ENCODE results near the gene SKIL.
A peak's percentile ranks its signal among the peaks of the same experiment; 100 is the strongest.

Gene SKIL

GRCh38 chr3:170383567-170383966 lies 26.1 kb downstream of the SKIL start:
- no peak for TF ChIP-seq SPI1 (IDR thresholded peaks at IDR 0.05; ENCODE audit: borderline replicate concordance, low read depth)
- TF ChIP-seq, protein P1, sequence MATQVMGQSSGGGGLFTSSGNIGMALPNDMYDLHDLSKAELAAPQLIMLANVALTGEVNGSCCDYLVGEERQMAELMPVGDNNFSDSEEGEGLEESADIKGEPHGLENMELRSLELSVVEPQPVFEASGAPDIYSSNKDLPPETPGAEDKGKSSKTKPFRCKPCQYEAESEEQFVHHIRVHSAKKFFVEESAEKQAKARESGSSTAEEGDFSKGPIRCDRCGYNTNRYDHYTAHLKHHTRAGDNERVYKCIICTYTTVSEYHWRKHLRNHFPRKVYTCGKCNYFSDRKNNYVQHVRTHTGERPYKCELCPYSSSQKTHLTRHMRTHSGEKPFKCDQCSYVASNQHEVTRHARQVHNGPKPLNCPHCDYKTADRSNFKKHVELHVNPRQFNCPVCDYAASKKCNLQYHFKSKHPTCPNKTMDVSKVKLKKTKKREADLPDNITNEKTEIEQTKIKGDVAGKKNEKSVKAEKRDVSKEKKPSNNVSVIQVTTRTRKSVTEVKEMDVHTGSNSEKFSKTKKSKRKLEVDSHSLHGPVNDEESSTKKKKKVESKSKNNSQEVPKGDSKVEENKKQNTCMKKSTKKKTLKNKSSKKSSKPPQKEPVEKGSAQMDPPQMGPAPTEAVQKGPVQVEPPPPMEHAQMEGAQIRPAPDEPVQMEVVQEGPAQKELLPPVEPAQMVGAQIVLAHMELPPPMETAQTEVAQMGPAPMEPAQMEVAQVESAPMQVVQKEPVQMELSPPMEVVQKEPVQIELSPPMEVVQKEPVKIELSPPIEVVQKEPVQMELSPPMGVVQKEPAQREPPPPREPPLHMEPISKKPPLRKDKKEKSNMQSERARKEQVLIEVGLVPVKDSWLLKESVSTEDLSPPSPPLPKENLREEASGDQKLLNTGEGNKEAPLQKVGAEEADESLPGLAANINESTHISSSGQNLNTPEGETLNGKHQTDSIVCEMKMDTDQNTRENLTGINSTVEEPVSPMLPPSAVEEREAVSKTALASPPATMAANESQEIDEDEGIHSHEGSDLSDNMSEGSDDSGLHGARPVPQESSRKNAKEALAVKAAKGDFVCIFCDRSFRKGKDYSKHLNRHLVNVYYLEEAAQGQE (IDR thresholded peaks at IDR 0.05; ENCODE audit: insufficient replicate concordance, low read depth): no peak
- no peak for TF ChIP-seq POLR2AphosphoS5 (IDR thresholded peaks at IDR 0.05; ENCODE audit: low read depth)
- TF ChIP-seq, protein P2, sequence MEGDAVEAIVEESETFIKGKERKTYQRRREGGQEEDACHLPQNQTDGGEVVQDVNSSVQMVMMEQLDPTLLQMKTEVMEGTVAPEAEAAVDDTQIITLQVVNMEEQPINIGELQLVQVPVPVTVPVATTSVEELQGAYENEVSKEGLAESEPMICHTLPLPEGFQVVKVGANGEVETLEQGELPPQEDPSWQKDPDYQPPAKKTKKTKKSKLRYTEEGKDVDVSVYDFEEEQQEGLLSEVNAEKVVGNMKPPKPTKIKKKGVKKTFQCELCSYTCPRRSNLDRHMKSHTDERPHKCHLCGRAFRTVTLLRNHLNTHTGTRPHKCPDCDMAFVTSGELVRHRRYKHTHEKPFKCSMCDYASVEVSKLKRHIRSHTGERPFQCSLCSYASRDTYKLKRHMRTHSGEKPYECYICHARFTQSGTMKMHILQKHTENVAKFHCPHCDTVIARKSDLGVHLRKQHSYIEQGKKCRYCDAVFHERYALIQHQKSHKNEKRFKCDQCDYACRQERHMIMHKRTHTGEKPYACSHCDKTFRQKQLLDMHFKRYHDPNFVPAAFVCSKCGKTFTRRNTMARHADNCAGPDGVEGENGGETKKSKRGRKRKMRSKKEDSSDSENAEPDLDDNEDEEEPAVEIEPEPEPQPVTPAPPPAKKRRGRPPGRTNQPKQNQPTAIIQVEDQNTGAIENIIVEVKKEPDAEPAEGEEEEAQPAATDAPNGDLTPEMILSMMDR (IDR thresholded peaks at IDR 0.05; ENCODE audit: insufficient read depth, low read length): no peak
- TF ChIP-seq GABPA (IDR thresholded peaks at IDR 0.05; ENCODE audit: low read depth): no peak
- H3K27me3 ChIP-seq (ENCODE audit: insufficient read depth, poor library complexity, severe bottlenecking): no peaks in the 10 kb centered on the region
- H3K27ac ChIP-seq (replicated peaks): no peak overlapping the region
- no peak for DNase-seq (ENCODE audit: low read depth in 1 of 2, low spot score in 1 of 2)
- H3K4me3 ChIP-seq (replicated peaks; ENCODE audit: insufficient read depth, low read length): no peak overlapping the region

GRCh38 chr3:170386468-170386867 lies 29.0 kb downstream of the SKIL start:
- Histone ChIP-seq H3K27ac (replicated peaks) (no peak overlapping the region), H3K27me3 (ENCODE audit: insufficient read depth, poor library complexity, severe bottlenecking) (no peaks in the 10 kb centered on the region), H3K4me3 (replicated peaks; ENCODE audit: insufficient read depth, low read length) (no peak overlapping the region)
- no peak for DNase-seq (ENCODE audit: low read depth in 1 of 2, low spot score in 1 of 2)
- TF ChIP-seq SPI1 (IDR thresholded peaks at IDR 0.05; ENCODE audit: borderline replicate concordance, low read depth): no peak
- TF ChIP-seq, protein P1 (IDR thresholded peaks at IDR 0.05; ENCODE audit: insufficient replicate concordance, low read depth): no peak
- TF ChIP-seq POLR2AphosphoS5 (IDR thresholded peaks at IDR 0.05; ENCODE audit: low read depth): no peak
- TF ChIP-seq, protein P2 (IDR thresholded peaks at IDR 0.05; ENCODE audit: insufficient read depth, low read length): no peak
- no peak for TF ChIP-seq GABPA (IDR thresholded peaks at IDR 0.05; ENCODE audit: low read depth)

DNA sequence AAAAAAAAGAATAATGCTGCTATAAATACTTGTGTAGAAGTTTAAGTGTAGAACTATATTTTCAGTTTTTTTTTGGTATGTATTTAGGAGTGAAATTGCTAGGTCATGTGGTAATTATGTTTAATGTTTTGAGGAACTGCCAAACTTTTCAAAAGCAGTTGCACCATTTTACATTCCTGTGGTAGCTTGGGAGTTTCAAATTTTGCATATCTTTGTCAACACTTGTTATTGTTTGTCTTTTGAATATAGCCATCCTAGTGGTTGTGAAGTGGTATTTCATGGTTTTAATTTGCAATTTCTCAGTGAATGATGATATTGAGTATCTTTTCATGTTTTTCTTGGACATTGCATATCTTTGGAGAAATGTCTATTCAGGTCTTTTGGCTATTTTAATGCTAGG lies 30.4 kb downstream of the SKIL start:
- no peak overlapping the region for H3K27ac ChIP-seq (replicated peaks)
- no peaks in the 10 kb centered on the region for H3K27me3 ChIP-seq (ENCODE audit: insufficient read depth, poor library complexity, severe bottlenecking)
- no peak for DNase-seq (ENCODE audit: low read depth in 1 of 2, low spot score in 1 of 2)
- no peak overlapping the region for H3K4me3 ChIP-seq (replicated peaks; ENCODE audit: insufficient read depth, low read length)
- no peak for TF ChIP-seq GABPA (IDR thresholded peaks at IDR 0.05; ENCODE audit: low read depth)
- TF ChIP-seq SPI1 (IDR thresholded peaks at IDR 0.05; ENCODE audit: borderline replicate concordance, low read depth): peak; percentile 68
- no peak for TF ChIP-seq POLR2AphosphoS5 (IDR thresholded peaks at IDR 0.05; ENCODE audit: low read depth)

- no peak for DNase-seq (ENCODE audit: low read depth in 1 of 2, low spot score in 1 of 2)
- H3K27ac ChIP-seq (replicated peaks): no peak overlapping the region
- H3K27me3 ChIP-seq (ENCODE audit: insufficient read depth, poor library complexity, severe bottlenecking): no peaks in the 10 kb centered on the region
- H3K4me3 ChIP-seq (replicated peaks; ENCODE audit: insufficient read depth, low read length): no peak overlapping the region
- TF ChIP-seq POLR2AphosphoS5 (IDR thresholded peaks at IDR 0.05; ENCODE audit: low read depth) (no peak), GABPA (IDR thresholded peaks at IDR 0.05; ENCODE audit: low read depth) (no peak), SPI1 (IDR thresholded peaks at IDR 0.05; ENCODE audit: borderline replicate concordance, low read depth) (no peak)
- TF ChIP-seq, protein P2 (IDR thresholded peaks at IDR 0.05; ENCODE audit: insufficient read depth, low read length): no peak
- TF ChIP-seq, protein P1 (IDR thresholded peaks at IDR 0.05; ENCODE audit: insufficient replicate concordance, low read depth): no peak
Measured at GRCh38 chr3:170391108-170391507, 33.6 kb downstream of the SKIL start.

Measured in HL-60 (cell line).